Measurements from ENCODE around the gene TMPRSS13. TPM values are rescaled to one million over a fixed set of nuclear protein-coding genes. Genes with fewer than 3 reads are reported as not detected.
"Not testable (repeated sequence)": the region's sequence is repeated elsewhere in the genome, so short reads cannot be mapped to it uniquely, and the experiment has no call there.

TMPRSS13 gene
- total RNA-seq (1 to 10 TPM; 1.4 to 8.2 (median 2.0) TPM), polyA plus RNA-seq (1 to 10 TPM; 3.2 TPM)

DNA sequence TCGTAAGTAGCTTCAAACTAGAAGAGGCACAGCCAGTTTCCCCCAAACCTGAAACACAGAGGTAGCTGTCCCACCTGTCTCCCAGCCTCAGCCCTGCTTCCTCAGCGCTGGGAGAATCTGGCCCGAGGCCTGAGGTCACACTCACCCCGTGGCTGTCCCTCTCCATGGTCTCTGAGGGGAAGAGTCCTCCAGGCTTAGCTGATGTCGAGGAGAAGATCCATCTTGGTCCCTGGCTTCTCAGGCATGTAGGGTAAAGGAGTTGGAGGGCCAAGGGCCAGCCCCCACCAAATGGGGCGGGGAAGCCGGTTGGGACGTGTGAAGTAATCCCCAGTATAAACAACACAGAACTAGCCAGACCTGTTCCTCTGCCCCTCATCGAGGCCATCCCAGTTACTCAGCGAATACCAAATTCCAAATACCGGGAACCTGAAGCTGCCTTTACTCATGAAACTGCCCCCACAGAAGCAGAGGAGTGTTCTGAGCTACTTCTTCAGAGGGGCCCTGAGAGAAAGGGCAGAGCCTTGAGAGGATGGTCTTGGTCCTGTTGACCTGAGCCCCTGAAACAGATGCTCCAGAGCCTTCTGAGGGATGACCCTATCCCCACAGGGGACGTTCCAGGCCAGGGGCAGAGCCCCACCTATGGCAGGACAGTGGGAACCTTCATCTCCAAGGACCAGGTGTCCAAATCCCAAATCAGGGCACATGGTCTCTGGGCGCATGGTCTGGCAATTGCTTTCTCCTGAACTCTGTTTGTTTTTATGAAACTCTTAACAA lies at the start of gene TMPRSS13:
Gene TMPRSS13 (minus strand): TSS at position 261 of the 774 bp plus-strand sequence. CDS start 95 bp downstream, at position 166.
- ATAC-seq: peak; percentile 79 to 92 (median 88)
- peak within 1 kb of the TSS in 1 of 4 donors; percentile 1 for H3K4me3 ChIP-seq
- no peak for FAIRE-seq
- H3K27ac ChIP-seq: peak within 1 kb of the TSS in 2 of 4 donors; percentile 40 to 42
- peak in 4 of 6 donors; percentile 32 to 53 (median 36) for DNase-seq
- H3K4me1 ChIP-seq: no peaks in the 10 kb centered on the region
- TF ChIP-seq, protein P1, sequence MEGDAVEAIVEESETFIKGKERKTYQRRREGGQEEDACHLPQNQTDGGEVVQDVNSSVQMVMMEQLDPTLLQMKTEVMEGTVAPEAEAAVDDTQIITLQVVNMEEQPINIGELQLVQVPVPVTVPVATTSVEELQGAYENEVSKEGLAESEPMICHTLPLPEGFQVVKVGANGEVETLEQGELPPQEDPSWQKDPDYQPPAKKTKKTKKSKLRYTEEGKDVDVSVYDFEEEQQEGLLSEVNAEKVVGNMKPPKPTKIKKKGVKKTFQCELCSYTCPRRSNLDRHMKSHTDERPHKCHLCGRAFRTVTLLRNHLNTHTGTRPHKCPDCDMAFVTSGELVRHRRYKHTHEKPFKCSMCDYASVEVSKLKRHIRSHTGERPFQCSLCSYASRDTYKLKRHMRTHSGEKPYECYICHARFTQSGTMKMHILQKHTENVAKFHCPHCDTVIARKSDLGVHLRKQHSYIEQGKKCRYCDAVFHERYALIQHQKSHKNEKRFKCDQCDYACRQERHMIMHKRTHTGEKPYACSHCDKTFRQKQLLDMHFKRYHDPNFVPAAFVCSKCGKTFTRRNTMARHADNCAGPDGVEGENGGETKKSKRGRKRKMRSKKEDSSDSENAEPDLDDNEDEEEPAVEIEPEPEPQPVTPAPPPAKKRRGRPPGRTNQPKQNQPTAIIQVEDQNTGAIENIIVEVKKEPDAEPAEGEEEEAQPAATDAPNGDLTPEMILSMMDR (IDR thresholded peaks at IDR 0.05): no peak
- intact Hi-C loops (cut with DNase I): no loop called here
- no peaks in the 10 kb centered on the region for H3K36me3 ChIP-seq
- 35 to 36% methylated on average over 13 of the region's 13 CpGs for WGBS, 2 donors
- no peaks in the 10 kb centered on the region for H3K27me3 ChIP-seq
- no peaks in the 10 kb centered on the region for H3K9me3 ChIP-seq

DNA sequence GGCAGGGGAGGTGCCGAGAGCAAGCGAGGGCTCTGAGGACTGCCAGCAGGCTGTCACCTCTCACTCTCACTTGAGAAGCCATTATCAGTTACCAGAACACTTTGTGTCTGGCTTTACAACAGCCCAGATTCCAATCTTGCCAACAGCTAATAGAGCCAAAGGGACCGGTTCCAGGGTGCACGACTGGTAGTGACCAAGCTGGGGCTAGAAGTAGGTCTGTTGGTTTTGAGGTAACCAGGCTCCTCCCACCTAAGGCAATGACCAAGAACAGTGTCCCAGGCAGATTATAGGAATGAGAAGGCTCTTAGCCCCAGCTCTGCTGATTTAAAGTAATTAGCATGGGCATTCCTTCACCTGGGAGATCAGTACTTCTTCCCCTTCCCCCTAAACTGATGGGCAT lies 49.8 kb upstream of the TMPRSS13 start:
- Histone ChIP-seq H3K4me3 (no peak overlapping the region), H3K9me3 (no peaks in the 10 kb centered on the region), H3K27me3 (no peaks in the 10 kb centered on the region), H3K4me1 (no peaks in the 10 kb centered on the region), H3K36me3 (no peaks in the 10 kb centered on the region), H3K27ac (no peak overlapping the region)
- intact Hi-C loops (cut with DNase I): no loop called here
- TF ChIP-seq, protein P1 (IDR thresholded peaks at IDR 0.05): no peak
- DNase-seq (no peak), ATAC-seq (no peak), FAIRE-seq (no peak)
- WGBS, 2 donors: 54 to 78% methylated on average over 4 of the region's 4 CpGs

DNA sequence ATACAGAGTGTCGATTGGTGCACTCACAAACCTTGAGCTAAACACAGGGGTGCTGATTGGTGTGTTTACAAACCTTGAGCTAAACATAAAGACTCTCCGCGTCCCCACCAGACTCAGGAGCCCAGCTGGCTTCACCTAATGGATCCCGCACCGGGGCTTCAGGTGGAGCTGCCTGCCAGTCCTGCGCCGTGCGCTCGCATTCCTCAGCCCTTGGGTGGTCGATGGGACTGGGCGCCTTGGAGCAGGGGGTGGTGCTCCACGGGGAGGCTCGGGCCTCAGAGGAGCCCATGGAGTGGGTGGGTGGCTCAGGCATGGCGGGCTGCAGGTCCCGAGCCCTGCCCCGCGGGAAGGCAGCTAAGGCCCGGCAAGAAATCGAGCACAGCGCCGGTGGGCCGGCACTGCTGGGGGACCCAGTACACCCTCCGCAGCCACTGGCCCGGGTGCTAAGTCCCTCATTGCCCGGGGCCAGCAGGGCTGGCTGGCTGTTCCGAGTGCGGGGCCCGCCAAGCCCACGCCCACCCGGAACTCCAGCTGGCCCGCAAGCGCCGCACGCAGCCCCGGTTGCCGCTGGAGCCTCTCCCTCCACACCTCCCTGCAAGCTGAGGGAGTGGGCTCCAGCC lies 49.2 kb upstream of the TMPRSS13 start:
- FAIRE-seq; ATAC-seq; H3K27ac ChIP-seq; DNase-seq; H3K9me3 ChIP-seq; H3K4me1 ChIP-seq; intact Hi-C loops (cut with DNase I); H3K27me3 ChIP-seq; H3K4me3 ChIP-seq; H3K36me3 ChIP-seq: not testable (repeated sequence)
- 83 to 89% methylated on average over 20 to 36 of the region's 36 CpGs for WGBS, 2 donors

DNA sequence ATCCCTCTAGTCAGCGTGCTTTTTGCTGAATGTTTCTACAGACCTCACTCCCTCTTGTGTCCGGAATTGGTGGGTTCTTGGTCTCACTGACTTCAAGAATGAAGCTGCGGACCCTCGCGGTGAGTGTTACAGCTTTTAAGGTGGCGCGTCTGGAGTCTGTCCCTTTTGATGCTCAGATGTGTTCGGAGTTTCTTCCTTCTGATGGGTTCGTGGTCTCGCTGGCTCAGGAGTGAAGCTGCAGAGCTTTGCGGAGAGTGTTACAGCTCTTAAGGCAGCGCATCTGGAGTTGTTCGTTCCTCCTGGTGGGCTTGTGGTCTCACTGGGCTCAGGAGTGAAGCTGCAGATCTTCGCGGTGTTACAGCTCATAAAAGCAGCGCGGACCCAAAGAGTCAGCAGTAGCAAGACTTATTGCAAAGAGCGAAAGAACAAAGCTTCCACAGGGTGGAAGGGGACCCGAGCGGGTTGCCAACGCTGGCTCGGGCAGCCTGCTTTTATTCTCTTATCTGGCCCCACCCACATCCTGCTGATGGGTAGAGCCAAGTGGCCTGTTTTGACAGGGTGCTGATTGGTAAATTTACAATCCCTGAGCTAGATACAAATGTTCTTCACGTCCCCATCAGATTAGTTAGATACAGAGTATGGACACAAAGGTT lies 48.5 kb upstream of the TMPRSS13 start:
- FAIRE-seq: not testable (repeated sequence)

DNA sequence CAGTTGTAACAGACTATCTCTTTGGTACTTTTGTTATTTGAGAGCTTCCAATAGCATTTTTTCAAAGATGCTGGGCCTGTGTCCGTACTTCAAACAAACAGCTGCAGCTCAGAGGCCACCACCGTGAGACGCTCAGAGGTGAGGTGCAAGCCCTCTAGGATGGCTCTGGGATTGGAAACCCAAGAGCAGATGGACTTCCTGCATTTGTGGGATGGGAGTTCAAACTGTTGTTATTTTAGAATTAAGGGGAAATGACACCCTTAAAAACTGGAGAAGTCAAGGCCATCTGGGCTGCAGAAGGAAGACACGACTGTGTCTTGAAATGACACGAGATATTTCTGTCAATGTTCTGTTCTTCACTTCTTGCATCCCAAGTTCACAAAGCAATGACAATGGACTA lies 47.8 kb upstream of the TMPRSS13 start:
- FAIRE-seq: no peak
- WGBS, 2 donors: 85 to 90% methylated on average over 5 of the region's 5 CpGs
- intact Hi-C loops (cut with DNase I): no loop called here

More for the DNA sequence above, 48.5 kb upstream of the TMPRSS13 start:
- H3K9me3 ChIP-seq; H3K4me1 ChIP-seq; H3K36me3 ChIP-seq; H3K27ac ChIP-seq; intact Hi-C loops (cut with DNase I); H3K4me3 ChIP-seq; H3K27me3 ChIP-seq; DNase-seq; ATAC-seq: not testable (repeated sequence)
- WGBS, 2 donors: 85 to 90% methylated on average over 23 of the region's 23 CpGs

More for the DNA sequence above, 47.8 kb upstream of the TMPRSS13 start:
- no peak for DNase-seq
- Histone ChIP-seq H3K9me3 (no peaks in the 10 kb centered on the region), H3K4me1 (peaks cover 0 to 5% (median 0%) of the 10 kb centered on the region in 3 donors), H3K4me3 (no peak overlapping the region), H3K36me3 (no peaks in the 10 kb centered on the region), H3K27ac (no peak overlapping the region), H3K27me3 (no peaks in the 10 kb centered on the region)
- ATAC-seq: peak in 1 of 4 donors; percentile 15
- TF ChIP-seq, protein P1 (IDR thresholded peaks at IDR 0.05): no peak
